HG02642 (cell line): ENCODE measurements around the gene TOMM40L.
A peak's percentile ranks its signal among the peaks of the same experiment; 100 is the strongest.
"Not testable (repeated sequence)": the region's sequence is repeated elsewhere in the genome, so short reads cannot be mapped to it uniquely, and the experiment has no call there.

Experiments
- ATAC-seq: cut with Tn5 transposase; IDR thresholded peaks from one replicate; pipeline ENCODE4 v1.9.1; 2021; ENCODE audit warnings: mild to moderate bottlenecking; ENCODE audit not compliant: unreplicated experiment, poor library complexity

TOMM40L gene

DNA sequence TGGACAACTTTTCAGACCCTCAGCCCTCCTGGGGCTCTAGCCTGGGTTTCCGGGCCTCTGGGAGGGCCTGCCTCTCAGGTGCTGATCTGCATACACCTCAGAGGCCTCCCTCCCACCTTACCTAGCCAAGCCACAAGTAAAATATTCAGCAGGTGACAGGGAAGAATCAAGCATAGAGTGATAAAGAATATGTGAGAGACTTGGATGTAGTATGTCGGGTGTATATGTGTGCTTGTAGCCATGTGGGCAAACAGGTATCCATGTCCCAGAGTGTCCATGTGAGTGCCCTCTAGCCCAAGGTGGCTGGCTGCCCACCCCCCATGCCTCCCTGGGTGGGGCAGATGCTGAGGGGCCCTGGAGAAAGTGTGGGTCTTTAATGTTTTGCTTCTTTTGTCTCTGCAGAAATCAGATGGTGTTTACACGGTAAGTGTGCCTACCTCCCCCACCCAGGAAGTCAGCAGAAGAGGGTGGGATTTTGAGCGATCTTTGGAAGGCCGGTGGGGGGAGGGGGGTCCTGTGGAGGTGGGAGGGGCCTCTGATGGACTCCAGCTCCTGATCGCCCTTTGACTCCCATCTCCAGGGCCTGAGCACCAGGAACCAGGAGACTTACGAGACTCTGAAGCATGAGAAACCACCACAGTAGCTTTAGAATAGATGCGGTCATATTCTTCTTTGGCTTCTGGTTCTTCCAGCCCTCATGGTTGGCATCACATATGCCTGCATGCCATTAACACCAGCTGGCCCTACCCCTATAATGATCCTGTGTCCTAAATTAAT is 7.4 kb upstream of the TOMM40L start:
- no peak for ATAC-seq

DNA sequence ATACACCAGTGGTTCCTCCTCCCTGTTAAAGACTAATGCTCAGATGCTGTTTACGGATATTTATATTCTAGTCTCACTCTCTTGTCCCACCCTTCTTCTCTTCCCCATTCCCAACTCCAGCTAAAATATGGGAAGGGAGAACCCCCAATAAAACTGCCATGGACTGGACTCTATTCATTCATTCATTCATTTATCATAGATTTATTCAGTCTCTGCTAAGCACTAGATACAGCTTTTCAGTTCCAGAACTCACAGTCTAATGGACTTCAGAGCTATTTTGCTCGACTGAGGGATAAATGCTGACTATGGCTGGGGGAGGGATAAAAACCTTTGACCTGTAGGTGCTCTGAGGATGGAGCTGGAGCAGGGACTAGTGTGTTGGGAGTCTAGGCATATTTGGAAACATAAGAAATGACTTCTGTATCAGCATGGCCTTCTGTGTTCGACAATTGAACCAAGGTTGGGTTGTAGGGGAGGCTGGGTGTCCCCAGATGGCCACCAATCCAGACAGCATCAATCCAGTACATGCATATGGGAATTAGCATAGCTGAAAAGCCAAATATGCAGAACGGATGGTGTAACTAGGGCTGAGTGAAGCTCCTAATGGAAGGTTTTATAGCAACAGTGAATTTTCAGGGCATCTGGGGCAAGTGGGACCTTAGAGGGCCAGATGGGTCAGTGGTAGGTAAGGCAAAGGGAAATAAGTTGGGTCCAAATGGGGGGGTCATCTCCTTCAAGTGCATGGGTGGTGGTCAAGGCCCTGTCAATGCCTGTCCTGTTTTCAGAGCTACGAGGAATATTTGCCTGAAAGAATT is 6.6 kb upstream of the TOMM40L start:
- no peak for ATAC-seq

DNA sequence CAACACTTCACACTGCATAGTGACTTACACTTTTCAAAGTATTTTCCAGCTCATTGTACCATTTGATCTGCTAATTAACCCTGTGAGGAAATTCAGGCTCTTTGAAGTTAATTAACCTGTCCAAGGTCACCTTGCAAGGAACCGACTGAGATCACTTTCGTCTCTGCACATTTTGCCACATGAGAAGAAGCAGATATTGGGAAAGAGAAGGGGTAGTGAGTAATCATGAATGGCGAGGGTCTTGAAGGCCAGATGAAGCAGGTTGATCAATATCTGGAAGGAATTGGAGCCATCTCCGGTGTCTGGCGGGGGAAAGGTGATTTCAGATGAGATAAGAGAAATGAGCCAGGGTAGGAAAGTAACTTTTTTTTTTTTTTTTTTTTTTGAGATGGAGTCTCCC is 5.9 kb upstream of the TOMM40L start:
- ATAC-seq: no peak

DNA sequence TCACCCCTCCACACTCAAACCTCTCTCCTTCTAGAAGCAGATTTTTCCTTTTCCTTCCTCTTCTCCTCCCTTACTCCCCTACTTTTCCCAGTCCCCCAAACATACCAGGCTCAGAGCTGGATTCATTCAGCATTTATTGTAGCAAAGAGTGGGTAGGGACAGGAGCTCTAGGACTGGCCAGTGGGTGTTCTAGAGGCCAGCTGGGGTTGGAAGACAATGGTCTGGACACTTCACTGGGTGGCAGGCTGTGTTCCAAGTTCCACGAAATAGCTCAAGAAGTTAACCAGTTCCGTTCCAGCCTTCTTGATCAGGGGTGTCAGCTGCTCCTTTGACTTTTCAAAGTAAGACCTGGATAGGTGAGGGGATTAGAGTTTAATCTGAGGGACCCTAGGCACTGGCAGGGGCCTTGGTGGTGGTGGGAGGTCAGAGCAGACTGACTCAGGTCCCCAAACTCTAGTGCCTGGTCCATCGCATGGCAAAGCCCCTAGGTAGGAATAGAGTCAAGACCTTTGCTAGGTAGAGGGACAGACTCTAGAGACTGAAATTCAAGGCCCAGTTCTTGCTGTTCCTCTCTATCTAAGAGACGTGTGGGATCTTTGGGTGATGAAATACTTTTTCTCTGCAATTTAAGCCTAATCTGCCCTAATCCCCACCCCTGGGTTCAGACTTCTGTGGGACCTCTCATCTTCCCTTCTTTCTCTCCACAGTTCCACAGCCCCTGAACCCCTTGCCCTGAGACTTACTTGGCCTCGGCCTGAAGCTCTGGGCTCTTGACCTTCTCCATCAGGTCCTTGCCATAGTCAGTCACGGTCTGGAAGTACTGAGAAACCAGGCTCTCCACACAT is 3.5 kb upstream of the TOMM40L start:
- no peak for ATAC-seq

DNA sequence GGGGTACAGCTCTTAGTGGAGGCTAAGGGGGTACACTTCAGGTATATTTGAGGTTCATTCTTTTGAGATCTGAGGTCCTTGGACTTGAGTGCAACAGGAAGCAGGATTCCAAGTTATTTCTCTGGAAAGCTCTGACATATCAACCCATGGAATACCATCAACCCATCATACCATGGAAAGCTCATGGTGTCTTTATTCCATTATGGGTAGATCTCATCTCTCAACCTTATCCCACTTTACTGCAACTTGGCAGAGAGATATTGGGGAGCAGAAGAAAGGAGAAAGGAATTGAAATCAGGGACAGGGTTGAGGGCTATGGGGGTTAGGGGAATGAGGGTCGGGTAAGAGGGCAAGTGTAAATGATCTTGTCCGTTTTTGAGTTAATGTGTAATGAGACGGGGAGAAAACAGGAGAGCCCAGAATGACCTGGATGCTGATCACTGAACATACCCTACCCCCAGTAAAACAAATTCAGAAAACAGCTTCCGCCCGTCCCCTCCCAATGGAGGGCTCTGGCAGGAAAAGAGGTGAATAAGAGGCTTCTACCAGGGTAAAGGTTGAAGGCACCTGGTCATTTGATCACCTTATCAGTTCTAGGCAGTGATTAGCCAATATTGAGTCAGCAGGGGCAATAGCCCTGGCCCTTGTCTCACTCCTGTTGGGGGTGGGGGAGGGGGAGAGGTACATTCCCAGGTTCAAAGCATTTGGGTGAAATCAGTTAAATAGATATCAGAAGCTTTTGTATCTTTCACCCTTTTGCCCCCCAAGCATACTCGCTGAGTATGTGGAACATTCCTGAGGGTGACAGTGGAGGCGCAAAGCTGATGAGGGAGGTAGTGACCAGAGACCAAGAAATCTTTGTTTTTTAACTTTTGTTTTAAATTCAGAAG is 1.8 kb upstream of the TOMM40L start:
- ATAC-seq: no peak

DNA sequence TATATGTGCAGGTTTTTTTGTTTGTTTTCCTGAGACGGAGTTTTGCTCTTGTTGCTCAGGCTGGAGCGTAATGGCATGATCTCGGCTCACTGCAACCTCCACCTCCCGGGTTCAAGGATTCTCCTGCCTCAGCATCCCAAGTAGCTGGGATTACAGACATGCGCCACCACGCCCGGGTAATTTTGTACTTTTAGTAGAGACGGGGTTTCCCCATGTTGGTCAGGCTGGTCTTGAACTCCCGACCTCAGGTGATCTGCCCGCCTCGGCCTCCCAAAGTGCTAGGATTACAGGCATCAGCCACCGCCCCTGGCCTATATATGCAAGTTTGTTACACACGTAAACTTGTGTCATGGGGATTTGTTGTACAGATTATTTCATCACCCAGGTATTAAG is 1.2 kb upstream of the TOMM40L start:
- not testable (repeated sequence) for ATAC-seq

DNA sequence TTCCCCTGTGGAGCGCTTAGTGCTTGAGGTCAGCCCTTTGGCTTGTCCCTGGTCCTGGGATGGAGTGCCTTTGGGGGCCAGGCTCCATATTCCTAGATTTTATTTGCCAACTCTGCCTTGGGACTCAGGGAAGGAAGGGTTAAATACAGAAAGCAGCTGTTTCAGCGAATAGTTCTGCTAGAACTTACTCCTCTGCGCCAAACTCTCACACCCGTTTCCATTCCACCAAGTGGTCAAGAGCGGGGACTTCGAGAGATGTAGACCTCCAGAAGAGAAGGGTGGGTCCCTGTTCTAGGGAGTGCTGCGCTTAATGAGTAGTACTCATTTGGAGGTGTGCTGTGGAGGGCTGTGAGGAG is 704 bp upstream of the TOMM40L start:
- no peak for ATAC-seq

DNA sequence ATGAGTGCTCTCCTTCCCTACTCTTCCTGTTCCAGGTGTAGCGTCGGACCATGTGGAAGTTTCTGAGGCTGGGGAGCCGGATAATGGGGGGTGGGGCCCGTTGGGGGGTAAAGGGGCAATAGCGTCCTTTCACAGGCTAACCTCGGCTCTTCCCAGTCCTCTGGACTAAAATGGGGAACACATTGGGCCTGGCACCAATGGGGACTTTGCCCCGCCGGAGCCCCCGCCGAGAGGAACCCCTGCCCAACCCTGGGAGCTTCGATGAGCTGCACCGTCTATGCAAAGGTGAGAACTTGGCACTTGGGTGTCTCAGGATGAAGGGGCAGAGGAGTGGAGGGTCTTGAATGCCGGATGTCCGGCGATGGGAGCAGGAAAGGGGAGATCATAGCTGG is 456 bp downstream of the TOMM40L start:
- no peak for ATAC-seq

DNA sequence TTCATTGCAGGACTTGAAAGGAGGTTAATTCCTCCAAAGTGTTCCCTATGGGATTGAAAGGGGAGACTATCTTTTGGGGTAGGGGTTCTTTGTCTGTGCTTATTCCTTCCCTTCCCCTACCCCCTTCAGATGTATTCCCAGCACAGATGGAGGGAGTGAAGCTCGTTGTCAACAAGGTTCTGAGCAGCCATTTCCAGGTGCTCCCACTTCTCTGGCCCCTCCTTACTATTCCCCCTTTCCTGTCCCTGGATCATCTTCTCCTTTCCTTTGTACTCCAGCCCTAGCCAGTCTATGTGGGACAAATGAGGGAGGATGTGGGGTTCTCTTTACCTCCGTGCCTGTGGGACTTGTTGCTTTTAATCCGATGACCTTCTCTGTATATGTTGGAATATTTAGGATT is 899 bp downstream of the TOMM40L start:
- no peak for ATAC-seq

DNA sequence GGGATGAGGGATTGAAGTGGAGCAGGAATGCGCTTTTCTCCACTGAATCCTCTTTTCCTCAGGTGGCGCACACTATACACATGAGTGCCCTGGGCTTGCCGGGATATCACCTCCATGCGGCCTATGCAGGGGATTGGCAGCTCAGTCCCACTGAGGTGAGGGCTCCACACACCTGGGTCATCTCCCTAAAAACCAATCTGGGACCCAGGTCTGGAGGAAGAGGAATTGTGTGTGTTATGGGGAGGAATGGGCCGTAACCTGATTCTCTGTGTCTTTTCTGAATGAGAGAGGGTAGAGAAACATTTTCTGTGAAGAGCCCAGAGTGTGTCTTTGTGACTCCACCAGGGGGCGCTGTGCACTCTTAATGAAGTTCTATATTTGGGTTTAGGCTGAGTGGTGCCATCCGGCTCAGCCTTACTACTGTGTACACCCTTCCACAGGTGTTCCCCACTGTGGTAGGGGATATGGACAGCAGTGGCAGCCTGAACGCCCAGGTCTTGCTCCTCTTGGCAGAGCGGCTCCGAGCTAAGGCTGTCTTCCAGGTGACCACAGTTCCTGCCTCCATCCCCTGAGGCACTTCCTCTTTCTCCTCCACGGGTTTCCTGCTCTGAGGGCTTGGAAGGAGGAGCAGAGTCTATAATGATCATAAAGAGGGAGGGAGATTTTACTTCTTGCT is 1.5 kb downstream of the TOMM40L start:
- ATAC-seq: peak; percentile 44

DNA sequence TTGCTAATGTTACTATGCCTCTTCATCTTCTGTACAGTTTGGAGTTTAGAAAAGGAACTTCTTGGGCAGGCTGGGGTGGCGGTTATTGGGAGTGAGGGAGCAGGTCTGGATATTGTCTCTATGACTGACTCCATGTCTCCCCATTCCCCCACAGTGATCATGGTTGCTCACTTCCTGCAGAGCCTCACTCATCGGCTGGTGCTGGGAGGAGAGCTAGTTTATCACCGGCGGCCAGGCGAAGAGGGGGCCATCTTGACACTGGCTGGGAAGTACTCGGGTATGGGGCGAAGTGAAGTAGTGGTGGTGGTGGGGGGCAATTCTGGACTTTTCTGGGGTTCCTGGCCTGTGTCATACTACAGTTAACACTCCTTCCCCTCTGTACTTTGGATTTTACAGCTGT is 2.2 kb downstream of the TOMM40L start:
- ATAC-seq: no peak

DNA sequence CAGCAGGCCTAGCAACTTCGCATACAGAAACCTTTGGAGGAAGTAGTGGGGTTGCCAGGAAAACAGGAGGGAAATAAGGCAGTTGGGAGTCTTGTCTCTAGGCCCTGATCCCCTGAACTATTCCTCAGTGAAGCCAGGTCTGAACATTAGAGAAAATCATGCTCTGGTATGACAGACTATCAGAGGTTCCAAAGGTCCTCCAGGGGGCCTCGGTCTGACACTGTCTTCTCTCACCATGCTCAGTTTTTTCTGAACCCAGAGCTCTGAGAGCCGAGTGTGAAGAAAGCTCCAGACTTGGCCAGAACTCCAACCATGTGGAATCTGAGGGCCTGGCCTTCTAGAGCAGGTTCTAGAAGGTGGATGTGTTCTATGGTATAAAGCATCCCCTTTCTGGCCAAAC is 4.0 kb downstream of the TOMM40L start:
- no peak for ATAC-seq

DNA sequence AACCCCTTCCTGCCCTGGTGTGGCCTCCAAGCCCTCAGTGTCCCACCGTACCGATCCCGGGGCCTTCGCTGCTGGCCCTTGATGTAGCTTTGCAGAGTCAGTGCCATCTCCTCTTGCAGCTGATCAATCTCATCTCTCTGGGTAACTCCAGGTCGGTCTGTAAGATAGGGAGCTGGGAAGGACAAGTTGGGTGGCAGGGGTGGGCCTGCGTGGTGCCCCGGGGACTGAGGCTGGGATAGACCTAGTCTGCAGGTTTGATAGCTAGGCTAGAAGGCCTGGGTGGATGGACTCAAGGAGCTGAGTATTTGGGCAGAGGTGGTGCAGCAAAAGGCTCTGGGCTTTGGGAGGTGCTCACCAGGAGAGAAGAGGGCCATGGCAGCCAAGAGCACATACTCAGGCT is 4.9 kb downstream of the TOMM40L start:
- ATAC-seq: no peak

DNA sequence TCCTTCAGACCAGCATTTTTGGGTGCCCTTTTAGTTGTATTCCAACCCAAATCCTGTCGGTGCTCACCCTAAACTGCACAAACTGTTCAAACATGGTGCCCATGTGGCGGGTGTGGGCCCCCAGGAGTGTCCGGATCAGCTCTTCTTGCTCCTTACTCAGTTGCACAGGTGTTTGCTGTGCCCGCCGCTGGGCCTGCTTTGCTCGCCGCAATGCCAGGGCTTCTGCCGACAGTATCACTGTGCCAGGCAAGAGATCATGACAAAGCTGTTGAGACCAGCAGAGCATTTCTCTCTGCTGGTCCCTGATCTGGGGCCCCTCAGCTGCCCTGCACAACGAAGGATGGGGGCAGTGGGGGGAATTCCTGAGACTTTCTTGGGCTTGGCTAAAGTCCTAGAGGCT is 7.2 kb downstream of the TOMM40L start:
- ATAC-seq: no peak

DNA sequence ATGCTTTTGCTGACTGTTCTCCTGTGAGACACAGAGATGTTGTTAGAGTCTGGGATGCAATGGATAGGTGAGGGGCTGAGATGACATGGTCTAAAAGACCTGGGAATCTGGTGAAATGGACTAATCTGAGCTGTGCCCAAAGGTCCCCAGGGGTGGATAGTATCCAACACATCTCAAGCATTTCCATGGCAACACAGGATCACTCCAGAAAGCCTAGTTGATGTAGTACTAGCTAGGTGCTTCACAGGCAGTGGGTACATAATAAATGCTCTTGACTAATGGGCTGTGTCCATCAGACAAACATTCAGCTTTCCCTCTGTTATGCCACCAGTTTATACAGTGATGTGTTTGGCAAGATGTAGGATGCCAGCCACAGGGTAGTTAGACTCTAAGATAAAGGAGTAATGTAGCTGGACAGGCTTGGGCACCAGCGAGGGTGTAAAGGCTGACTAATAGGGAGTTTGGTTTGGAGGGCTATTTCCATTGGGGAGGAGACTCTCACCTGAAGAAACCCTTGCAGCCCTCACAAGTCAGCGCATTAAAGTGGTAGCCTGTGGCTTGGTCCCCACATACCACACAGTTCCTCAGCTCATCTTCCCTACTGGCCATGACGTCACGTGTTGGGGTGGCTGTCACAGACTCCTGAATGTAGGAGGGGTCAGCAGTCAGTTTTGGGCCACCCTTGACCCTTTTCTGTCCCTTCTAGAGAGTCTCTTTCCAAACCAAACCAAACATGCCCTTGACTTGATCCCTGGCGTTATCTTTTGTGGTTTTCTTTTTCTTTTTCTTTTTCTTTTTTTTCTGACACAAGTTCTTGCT is 10.3 kb downstream of the TOMM40L start:
- no peak for ATAC-seq

DNA sequence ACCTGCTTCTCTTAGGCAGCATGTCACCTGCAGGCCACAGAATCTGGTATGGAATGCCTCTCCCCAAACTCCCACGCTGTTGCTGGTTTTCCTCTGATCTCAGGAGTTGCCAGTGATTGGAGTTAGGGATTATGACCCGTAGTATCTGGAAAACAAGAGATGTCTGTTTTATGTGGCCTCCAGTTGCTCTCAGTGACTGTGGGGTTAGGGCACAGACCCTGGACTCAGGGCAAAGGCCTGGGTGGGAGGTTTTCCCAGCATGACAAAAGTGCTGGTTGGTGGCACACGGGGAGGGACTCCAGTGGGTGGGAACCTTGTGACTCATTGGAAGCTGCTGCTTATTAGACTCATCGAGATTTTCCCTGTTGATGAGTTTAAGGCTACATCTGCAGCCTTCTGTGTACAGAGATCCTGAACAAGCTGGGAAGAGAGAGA is 12.2 kb downstream of the TOMM40L start, which contains the start of gene NR1I3:
NR1I3 (minus strand) TSS at position 165 of the 435 bp plus-strand sequence. CDS start 1,638 bp downstream, outside the sequence.
- no peak for ATAC-seq

DNA sequence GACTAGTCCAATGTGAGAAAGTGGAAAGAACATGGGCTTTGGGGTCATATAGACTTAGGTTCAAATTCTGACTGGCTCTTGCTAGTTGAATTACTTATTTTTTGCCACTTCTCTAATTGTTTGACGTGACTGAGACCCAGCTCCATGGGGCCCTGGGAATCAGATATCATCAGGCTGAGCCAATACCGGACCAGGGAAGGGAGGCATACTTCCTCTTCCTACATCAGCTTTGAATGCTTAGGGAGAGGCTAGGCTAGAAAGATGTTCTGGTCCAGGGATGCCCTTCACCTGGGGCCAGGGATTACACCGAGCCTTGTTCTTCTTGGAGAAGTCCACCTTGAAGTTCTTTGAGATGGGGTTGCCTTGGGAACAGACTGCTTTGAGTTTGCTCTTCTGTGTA is 15.8 kb downstream of the TOMM40L start:
- ATAC-seq: no peak

DNA sequence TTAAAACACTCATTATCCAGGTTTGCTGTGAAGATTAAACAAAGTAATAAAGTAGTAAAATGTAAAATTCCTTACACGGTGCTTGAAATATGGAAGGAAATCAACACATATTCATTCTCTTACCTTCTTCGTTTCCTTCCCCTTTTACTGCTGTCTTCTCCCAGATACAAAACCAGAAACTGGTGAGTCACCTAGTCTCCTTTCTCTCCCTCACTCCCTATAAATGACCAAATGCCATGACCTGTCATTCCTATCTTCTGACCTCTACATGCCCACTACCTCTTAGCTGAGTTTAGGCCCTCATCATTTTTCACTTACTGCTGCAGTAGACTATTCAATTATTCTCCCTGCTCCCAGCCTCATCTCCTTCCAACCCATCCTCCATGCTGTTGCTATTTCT is 16.5 kb downstream of the TOMM40L start:
- no peak for ATAC-seq
